SW 1271 (cell line): ENCODE measurements around the gene ERG.

Experiments used
- DNase-seq, 2 experiments: peaks; one replicate each; lab custom pipeline; 2025; lab: John Stamatoyannopoulos, UW

Gene ERG

DNA sequence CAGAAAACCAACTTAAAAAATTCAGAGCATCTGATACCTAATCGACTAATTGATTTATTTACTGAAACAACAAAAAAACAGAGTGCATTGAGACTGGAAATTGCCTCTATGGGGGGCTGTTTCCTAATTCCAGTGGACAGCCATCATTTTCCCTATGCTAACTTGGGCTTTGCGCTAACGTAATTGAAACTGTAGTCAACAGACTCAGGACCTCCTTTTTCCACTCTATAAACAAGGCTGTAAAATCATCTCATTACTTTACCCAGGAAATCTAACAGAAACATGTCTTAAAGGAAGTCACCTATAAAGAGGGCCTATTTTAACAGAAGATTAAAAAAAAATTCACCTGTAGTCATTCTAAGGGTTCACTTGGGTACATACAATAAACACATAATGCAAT is 2.1 kb downstream of the ERG start:
- no peak for DNase-seq

DNA sequence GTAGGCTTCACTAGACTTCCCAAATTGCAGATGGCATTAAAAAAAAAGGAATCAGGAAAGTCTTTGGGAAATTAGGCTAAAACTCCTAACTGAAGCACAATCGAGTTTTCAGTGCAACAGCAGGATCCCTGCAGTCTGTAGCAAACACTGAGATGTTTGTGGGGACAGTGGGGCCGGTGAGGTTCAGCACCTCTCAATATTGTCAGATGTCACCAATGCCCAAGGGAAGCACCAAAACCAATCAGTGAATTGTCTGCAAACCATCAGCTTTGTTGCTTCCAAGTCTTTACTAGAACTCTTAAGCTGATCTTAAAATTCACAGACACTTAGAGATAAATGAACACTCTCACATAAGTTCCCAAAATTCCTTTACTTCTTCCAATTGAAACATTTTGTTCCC is 2.6 kb downstream of the ERG start:
- DNase-seq, result no peak

- DNase-seq, result no peak
These were observed 3.0 kb downstream of the ERG start for GRCh38 chr21:38495242-38495641.

DNA sequence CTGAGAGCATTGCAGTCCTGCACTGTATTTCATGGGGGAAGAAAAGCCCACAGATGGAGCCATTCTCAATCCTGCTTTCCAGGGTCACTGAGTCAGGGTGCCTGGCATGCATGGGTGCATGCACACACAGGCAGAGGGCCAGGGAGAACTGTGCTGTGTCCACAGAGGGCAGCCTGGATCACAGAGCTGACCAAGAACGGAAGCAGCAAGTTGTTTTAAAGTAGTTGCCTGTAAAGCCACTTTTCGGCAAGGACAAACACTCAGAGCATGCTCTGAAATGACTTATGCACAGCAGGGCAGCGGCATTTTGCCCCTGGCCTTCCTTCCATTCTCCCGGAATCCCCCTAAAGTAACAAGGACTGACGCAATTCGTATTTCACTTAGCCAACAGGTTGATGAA is 3.6 kb downstream of the ERG start:
- DNase-seq, result no peak

DNA sequence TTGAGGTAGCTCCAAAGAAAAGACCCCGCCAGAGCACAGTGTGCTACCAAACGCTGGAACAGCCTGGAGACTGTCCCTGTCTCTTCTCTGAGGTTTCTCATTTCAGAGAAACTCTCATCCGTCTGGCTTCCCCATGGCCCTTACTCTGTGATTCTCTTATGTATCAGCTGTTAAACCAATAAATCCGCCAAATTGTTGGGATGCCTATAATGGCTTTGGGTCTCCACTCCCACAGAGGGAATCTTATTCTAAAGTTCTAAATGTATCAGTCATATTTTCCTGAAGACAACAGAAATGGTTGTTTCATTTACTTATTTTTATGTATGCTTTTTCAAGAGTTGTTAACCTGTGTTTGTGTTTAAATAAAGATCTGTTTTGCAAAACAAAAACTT is 4.0 kb downstream of the ERG start:
- DNase-seq, result no peak

GRCh38 chr21:38493549-38494250 is 4.6 kb downstream of the ERG start:
- no peak for DNase-seq

GRCh38 chr21:38492007-38492406 is 6.3 kb downstream of the ERG start:
- no peak for DNase-seq

GRCh38 chr21:38491536-38491935 is 6.7 kb downstream of the ERG start:
- no peak for DNase-seq

- no peak for DNase-seq
These were observed 7.8 kb downstream of the ERG start for GRCh38 chr21:38490411-38491020.

DNA sequence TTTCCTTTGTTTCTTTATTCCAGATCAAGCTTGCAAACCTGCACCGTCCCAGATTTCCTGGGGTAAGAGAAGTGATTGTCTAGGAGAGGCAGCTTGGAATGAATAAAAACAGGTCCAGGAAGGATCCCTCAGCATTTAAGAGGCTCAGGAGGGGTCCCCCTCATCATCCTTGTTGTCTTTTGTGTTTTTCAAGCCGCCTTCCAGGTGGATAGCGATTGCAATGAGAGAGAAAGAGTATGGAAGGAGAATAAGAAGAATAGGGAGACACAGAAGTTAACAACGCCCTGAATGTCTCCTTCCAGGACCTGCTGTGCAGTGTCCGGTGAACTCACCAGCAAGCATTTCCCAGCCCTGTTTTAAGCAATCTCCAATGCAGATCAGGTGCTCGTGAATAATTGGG is 8.5 kb downstream of the ERG start:
- no peak for DNase-seq

GRCh38 chr21:38489271-38489652 is 9.0 kb downstream of the ERG start:
- DNase-seq, result no peak

DNA sequence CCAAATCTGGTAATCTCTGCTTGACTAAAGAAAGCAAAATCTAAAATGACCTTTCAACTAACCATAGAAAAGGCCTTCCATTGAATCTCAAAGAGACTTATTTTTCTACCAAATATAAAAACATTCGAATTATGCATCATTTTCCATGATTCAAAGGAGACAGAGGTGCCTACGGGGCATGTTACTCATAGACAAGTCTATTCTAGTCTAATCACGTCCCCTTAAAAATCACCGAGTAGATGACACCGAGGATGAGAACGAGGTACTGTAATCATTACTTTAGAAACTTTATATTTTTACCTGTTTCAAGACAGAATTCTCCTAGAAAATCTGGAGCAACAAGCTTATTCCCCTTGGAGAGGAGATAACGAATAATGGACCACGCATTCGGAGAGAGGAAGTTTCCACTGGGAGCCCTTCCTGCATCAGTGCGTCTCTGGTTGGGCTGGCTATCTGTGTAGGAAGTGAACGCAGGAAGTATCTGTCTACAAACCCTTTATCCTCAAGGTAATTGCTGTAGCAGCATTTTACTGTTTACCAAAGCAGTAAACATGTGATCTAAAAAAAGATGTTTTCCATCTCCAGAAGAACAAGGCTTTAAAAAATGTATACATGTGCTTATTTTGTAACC is 9.5 kb downstream of the ERG start:
- no peak for DNase-seq

GRCh38 chr21:38487901-38488639 is 10.2 kb downstream of the ERG start:
- DNase-seq, result no peak

DNA sequence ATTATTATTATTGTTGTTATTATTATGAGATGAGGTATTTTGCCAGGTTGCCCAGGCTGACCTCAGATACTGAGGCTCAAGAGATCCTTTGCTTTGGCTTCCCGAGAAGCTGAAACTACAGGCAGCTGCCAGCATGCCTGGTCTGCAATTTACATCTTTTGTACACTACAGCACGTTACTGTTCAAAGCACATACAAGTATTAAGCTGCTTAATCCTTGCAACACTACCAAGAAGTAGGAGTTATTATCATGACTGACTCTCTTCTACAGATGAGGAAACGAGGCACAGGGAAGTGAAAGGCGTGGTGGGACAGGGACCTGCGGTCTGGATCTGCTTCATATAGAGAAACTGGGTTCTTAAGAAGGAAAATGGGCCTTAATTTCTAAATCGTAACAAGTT is 11.6 kb downstream of the ERG start:
- no peak for DNase-seq

GRCh38 chr21:38486221-38486620 is 12.1 kb downstream of the ERG start:
- DNase-seq, result no peak

DNA sequence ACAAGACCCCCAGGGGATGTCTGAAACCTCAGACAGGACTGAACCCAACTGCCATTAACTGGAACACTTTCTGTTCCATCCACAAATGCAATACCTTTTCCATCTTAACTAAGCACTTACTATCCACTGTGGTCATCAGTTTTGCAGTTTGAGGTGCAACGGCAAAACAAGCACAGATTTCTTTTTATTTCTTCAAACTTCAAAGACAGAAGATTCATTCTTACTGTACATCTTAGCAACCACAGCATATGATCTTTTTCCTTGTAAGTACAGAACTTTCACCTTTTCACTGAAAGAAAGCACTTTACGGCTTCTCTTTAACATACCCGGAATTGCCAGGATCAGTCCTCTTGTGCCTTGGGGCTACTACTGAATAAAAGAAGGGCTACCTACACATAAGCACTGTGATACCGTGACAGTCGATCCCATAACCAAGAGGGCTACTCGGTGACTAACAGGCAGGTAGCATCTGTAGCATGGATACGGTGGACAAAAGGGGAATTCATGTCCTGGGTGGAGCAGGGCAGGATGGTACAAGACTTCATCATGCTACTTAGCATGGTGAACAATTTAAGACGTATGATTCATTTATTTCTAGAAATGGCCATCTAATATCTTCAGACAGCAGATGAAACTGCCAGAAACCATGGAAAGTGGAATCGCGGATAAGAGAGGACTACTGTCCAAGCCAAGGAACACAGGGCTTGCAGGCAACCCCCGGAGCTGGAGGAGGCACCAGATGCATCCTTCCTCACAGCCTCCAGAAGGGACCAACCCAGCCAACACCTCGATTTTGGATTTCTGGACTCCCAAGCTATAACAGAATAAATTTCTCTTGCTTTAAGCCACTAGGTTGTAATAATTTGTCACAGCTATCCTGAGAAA is 18.4 kb downstream of the ERG start:
- DNase-seq, result no peak

- no peak for DNase-seq
These were observed 19.5 kb downstream of the ERG start for GRCh38 chr21:38478782-38479181.

GRCh38 chr21:38477226-38477625 is 21.1 kb downstream of the ERG start:
- DNase-seq, result no peak

DNA sequence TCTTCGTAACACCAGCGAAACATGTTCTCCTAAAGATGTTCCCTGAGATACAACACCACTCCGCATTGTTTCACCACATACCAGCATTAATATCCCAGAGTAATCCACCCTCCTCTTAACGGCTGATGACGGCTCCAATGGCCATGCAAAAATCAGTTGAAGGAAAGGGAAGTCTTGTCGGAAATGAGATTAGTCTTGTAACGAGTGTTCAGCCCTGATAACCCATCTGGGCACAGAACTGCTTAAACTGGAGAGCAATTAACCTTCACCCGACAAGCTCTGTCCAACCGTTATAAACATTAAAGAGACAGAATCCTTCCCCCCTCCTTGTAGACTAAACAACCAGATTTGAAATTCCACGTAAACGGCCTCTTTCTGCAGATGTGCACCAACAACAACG is 21.9 kb downstream of the ERG start:
- DNase-seq, result no peak

DNA sequence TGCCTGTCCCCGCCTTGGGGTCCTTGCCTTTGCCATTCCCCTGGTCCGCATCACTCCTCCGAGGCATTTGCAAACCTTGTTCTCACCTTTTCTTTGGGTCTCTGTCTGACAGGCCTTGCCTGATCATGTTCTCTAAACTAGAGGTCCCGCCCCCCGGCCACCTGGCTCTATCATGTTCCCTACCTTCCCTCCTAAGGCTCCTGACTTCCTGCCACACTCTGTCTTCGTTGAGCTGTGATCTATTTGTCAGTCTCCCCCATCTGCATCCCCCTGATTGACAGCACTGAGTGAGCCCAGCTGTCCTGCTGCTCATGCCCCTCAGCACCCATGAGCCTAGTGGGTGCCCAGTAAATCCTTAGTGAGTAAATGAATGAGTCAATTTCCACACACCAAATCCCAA is 22.8 kb downstream of the ERG start:
- no peak for DNase-seq

DNA sequence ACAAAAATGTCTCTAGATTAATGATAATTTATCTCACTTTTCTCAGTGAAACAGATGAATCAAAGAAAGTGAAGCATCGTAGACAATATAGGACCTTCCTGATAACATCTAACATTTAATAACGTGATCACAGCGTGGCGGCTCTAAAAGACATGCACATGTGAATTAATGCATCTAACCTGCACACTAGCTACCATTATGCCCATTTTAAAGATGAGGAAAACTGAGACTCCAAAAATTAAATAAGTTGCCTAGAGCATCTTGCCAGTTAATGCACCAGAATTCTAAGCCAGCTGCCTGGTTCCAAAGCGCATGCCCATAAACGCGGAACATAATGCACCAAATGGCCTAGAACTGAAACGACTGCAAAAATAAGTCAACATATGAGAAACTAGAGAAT is 23.5 kb downstream of the ERG start:
- no peak for DNase-seq

- DNase-seq, result no peak
These were observed 24.2 kb downstream of the ERG start for GRCh38 chr21:38474124-38474523.
